Neural crest cell (in vitro differentiated cells): ENCODE measurements around the gene FBXO45. TPM values are rescaled to one million over a fixed set of nuclear protein-coding genes. Genes with fewer than 3 reads are reported as not detected.
A peak's percentile ranks its signal among the peaks of the same experiment; 100 is the strongest.

Source experiments
- DNase-seq: peaks from one replicate; pipeline ENCODE4 v3.0.0; 2021; ENCODE audit warnings: low read depth, mixed read lengths, low spot score
- H3K27ac Mint-ChIP-seq: one replicate; pipeline ENCODE4 v1.8.0; 2021; ENCODE audit warnings: mild to moderate bottlenecking, mixed read lengths; ENCODE audit not compliant: unreplicated experiment
- H3K27me3 Mint-ChIP-seq: 2 replicates; pipeline ENCODE4 v1.8.0; 2021; ENCODE audit warnings: low read depth, mild to moderate bottlenecking, mixed read lengths
- H3K36me3 Mint-ChIP-seq: 2 replicates; pipeline ENCODE4 v1.8.0; 2021; ENCODE audit warnings: low read depth, mild to moderate bottlenecking, mixed read lengths
- H3K4me1 Mint-ChIP-seq: 2 replicates; pipeline ENCODE4 v1.8.0; 2021; ENCODE audit warnings: mixed read lengths
- H3K4me3 Mint-ChIP-seq: one replicate; pipeline ENCODE4 v1.8.0; 2021; ENCODE audit warnings: mild to moderate bottlenecking, mixed read lengths
- H3K9me3 Mint-ChIP-seq: 2 replicates; pipeline ENCODE4 v1.8.0; 2021; ENCODE audit warnings: mixed read lengths
- CTCF ChIP-seq: fragments of 200-600 bp; sonication (generic); conservative IDR thresholded peaks from 2 replicates; pipeline ENCODE4 v1.5.0; 2021; ENCODE audit warnings: antibody characterized with exemption, mild to moderate bottlenecking
- total RNA-seq: library from RNA; stranded (reverse); gene quantifications from 2 replicates; pipeline ENCODE4 v1.2.1, GENCODE V29; 2021

The FBXO45 gene
- total RNA-seq, 1 donor from 2014 or later: 17.9 TPM

GRCh38 chr3:196620684-196621083 is 52.2 kb downstream of the FBXO45 start:
- Mint-ChIP-seq H3K9me3 (no peaks in the 10 kb centered on the region), H3K4me3 (no peak overlapping the region), H3K4me1 (peaks cover 35% of the 10 kb centered on the region), H3K36me3 (no peaks in the 10 kb centered on the region), H3K27ac (no peak overlapping the region), H3K27me3 (no peaks in the 10 kb centered on the region)
- no peak for TF ChIP-seq CTCF
- no peak for DNase-seq

GRCh38 chr3:196621611-196622010 is 53.2 kb downstream of the FBXO45 start:
- H3K36me3 Mint-ChIP-seq: no peaks in the 10 kb centered on the region
- DNase-seq: no peak
- H3K4me3 Mint-ChIP-seq: no peak overlapping the region
- H3K9me3 Mint-ChIP-seq: no peaks in the 10 kb centered on the region
- H3K27me3 Mint-ChIP-seq: no peaks in the 10 kb centered on the region
- no peak for TF ChIP-seq CTCF
- H3K4me1 Mint-ChIP-seq: peaks cover 35% of the 10 kb centered on the region
- H3K27ac Mint-ChIP-seq: no peak overlapping the region

- TF ChIP-seq CTCF: no peak
- DNase-seq: no peak
- Mint-ChIP-seq H3K27ac (peak overlapping the region; percentile 92), H3K4me3 (peak overlapping the region; percentile 20), H3K27me3 (no peaks in the 10 kb centered on the region), H3K4me1 (peaks cover 34% of the 10 kb centered on the region), H3K36me3 (no peaks in the 10 kb centered on the region), H3K9me3 (no peaks in the 10 kb centered on the region)
Measured at GRCh38 chr3:196624067-196624790, 55.8 kb downstream of the FBXO45 start.

GRCh38 chr3:196624907-196625306 is 56.4 kb downstream of the FBXO45 start:
- TF ChIP-seq CTCF: no peak
- DNase-seq: no peak
- Mint-ChIP-seq H3K4me1 (peaks cover 32% of the 10 kb centered on the region), H3K36me3 (no peaks in the 10 kb centered on the region), H3K9me3 (no peaks in the 10 kb centered on the region), H3K27me3 (no peaks in the 10 kb centered on the region), H3K4me3 (no peak overlapping the region), H3K27ac (no peak overlapping the region)

- H3K4me1 Mint-ChIP-seq: peaks cover 30% of the 10 kb centered on the region
- no peaks in the 10 kb centered on the region for H3K9me3 Mint-ChIP-seq
- H3K27me3 Mint-ChIP-seq: no peaks in the 10 kb centered on the region
- DNase-seq: no peak
- peak overlapping the region; percentile 86 for H3K27ac Mint-ChIP-seq
- H3K36me3 Mint-ChIP-seq: no peaks in the 10 kb centered on the region
- H3K4me3 Mint-ChIP-seq: no peak overlapping the region
- no peak for TF ChIP-seq CTCF
Measured at GRCh38 chr3:196625331-196625730, 56.9 kb downstream of the FBXO45 start.
